HG03558 (cell line): ENCODE measurements around the gene COL25A1.
"Not testable (repeated sequence)": the region's sequence is repeated elsewhere in the genome, so short reads cannot be mapped to it uniquely, and the experiment has no call there.

ENCODE experiments used
- ATAC-seq: cut with Tn5 transposase; IDR thresholded peaks from one replicate; pipeline ENCODE4 v1.9.1; 2021; ENCODE audit warnings: moderate number of reproducible peaks; ENCODE audit not compliant: unreplicated experiment; ENCODE audit errors: extremely low read depth

Gene COL25A1

DNA sequence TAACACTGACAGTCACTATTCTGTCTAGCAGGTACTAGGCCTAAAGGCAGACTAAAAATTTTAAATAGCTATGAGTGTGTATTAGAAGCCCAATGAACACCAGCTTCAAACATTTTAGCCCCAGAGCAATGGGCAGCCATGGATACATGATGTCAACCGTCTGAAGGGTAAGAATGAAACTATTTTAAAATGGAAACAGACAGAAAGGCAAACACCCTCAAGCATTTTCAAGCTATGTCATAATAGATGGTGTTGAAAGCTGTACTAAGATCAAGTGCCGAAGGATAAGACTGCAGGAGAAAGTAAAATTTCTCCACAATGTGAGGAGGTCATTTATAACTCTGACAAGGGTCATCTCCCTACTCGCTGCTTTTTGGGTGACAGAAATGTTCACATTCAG, 225.0 kb downstream of the COL25A1 start:
- no peak for ATAC-seq

DNA sequence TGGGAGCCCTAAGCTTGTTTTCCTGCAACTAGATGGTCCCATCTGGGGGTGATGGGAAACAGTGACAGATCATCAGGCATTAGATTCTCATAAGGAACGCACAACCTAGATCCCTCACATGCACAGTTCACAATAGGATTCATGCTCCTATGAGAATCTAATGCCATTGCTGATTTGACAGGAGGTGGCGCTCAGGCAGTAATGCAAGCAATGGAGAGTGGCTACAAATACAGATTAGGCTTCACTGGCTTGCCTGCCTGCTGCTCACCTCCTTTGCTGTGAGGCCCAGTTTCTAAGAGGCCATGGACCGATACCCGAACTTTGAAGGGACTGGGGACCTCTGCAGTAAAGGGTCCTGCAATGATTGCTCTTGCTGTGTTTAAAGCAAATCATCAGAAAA, 225.7 kb downstream of the COL25A1 start:
- ATAC-seq, result not testable (repeated sequence)

- no peak for ATAC-seq
These were observed 226.8 kb downstream of the COL25A1 start for GRCh38 chr4:109075621-109076020.

GRCh38 chr4:109072595-109072994, 229.9 kb downstream of the COL25A1 start:
- no peak for ATAC-seq

- not testable (repeated sequence) for ATAC-seq
These were observed 231.8 kb downstream of the COL25A1 start for GRCh38 chr4:109070677-109071076.

GRCh38 chr4:109067508-109068235, 234.8 kb downstream of the COL25A1 start:
- no peak for ATAC-seq

GRCh38 chr4:109065006-109065405, 237.5 kb downstream of the COL25A1 start:
- ATAC-seq, result no peak

GRCh38 chr4:109053257-109053656, 249.2 kb downstream of the COL25A1 start:
- ATAC-seq, result no peak

DNA sequence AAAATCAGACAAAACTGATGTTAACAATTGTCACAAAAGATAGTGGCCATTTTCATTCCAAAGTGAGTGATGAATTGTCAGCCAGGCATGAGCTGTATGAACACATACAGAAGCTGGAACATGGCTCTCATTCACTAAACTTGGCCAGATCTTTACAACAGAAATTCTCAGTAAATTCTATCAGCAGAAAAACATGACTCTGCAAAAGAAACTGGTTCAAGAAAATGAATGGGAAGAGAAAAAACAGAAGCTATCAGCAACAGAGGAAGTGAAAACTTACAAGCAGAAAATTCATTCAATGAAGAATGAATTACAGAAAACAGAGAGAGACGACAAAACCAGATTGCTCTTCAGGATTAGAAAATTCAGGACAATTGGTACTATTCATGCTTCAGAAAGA, 249.6 kb downstream of the COL25A1 start:
- ATAC-seq, result no peak

GRCh38 chr4:109051054-109051453, 251.4 kb downstream of the COL25A1 start:
- no peak for ATAC-seq

- no peak for ATAC-seq
These were observed 252.5 kb downstream of the COL25A1 start for GRCh38 chr4:109049926-109050325.

DNA sequence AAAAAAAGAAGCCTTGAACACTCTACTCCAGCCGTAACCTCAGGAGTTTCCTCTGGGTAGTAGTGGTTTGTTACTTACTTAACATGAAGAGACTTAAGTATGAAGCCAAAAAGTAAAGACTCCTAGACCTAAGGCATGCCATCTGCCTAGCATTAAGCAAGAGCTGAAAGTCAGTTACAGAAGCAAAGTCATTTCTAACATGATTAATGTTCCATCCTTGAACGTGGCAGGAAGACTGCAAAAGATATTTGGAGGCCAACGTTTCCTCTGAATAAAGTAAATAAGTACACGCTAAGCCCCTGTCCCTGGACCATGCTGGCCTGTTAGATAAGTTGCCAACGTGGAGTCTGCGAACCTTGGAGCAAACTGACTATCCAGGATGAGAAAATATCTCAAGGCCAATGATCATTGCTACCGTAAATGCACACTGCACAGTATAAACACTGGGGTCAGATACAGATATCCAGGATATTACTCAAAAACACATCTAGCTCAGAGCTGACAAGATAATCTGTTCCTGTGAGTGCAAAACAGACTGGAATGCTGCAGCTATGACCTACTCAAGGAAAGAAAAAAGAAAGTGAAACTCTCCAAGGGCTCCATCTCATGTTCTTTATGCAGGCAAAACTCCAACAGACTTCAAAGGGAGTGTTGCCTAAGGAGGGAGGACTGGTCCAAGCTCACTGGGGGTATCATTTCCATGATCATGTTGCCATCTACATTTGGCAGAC, 255.8 kb downstream of the COL25A1 start:
- ATAC-seq, result no peak

- no peak for ATAC-seq
These were observed 258.0 kb downstream of the COL25A1 start for GRCh38 chr4:109044431-109044830.

DNA sequence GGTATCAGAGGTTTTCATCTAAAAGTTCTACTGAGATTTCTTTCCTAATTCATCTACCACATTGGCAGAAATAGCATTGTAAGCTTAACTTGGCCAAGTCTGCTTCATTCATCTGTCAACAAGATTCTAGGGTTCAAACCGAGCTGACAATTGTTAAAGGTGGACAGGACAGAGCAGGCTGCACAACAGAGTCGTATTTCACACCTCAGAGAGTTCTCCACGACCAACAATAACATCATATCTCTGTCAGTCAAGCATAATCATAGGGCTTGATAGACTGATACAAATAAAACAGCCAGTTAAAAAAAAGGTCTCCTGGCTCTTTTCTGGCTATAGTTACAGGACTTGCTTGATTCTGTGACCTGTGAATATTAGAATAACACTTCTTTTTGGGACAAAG, 259.2 kb downstream of the COL25A1 start:
- no peak for ATAC-seq

DNA sequence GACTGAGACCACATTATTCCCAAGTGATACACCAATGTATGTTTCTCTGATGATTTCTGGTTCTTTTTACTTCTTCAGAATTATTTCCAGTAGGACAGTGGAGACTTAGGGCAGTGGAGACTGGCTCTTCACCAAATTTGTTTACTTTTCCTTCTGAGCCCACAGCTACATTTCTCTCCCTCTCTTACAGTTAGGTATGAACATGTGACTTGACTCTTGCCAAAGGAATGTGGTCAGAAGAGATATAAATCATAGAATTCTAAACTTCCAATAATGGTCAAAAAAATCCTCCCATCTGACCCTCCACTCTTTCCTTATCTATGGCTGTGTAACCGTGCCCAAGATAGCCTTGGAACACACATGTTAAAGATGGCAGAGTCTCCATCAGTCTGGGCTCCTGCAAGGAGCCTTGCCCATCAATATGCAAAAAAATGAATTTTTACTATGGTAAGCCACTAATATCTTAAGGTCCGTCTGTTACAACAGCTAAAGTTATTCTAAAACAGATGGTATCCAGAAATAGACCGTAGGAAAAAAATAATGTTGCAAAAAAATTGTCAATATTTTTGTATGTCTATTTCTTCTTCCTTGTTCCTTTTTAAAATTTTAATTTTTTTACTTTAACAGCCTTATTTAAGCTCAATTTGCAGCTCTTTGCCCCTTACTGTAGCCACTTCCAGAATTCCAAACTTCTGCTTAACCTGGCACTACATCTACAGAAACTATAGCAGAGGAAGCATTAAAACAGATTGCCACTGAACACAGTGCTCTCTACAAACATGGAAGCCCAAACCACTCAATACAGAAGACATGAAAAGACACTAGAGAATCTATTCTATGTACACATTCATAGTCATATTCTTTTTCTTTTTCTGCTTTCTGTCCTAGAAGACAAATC, 260.7 kb downstream of the COL25A1 start:
- no peak for ATAC-seq

DNA sequence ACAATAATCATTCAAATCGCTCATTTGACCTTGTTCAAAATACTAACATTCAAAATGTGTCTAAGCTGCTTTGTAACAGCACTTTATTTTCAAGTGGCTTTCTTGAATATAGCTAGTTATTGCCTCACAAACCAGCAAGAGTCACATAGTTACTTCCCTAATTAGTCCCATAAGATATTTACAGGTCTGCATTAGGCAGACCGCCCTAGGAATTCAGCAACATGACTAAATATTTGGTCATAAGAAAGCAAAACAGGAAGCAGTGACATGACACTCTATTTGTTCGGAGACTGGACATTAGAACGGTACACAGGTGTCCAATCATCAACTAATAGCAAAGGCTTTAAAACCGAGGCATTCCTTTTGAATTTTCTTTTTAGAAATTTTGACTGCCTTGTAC, 262.0 kb downstream of the COL25A1 start:
- no peak for ATAC-seq

- ATAC-seq, result no peak
These were observed 265.4 kb downstream of the COL25A1 start for GRCh38 chr4:109037026-109037425.

GRCh38 chr4:109033993-109034392, 268.5 kb downstream of the COL25A1 start:
- ATAC-seq, result no peak

- ATAC-seq, result no peak
These were observed 269.8 kb downstream of the COL25A1 start for GRCh38 chr4:109032671-109033070.

DNA sequence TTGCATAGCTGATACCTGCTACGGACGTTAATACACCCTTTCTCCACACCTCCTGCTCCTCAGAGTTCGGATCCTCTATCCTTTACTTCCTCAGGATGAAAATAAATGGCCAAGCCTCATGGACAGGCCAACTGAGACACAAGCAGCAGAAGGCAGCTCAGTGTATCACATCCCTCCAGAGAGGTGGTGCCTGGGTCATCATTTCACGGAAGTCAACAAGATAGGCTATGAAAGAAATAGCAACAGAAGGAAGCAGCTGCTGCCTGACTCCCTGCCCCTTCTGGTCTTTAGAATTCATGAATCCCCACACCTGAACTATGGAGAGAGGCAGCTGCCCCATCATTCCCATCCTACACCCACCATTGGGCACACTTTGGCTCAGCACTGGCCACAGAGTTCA, 272.5 kb downstream of the COL25A1 start:
- no peak for ATAC-seq

DNA sequence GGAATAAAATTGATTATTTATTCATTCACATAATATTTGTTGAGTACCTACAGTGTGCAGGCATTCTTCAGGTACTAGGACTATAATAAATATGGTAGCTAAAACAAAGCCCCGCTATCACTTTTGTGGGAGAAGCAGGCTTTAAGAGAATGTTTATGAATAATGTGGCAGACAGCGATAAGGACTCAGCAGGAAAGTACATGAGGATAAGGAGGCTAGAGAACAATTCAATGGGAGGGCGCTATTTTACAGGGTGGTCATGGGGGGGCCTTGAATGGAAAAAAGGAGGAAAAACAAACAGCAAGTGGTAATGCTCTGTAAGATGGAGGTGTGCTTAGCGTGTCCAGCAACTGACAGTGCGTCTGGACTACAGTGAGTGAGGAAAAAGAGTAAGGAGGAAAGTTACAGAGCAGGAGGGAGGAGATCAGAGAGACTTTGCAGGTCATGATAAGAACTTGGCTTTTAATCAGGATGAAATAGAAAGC, 275.4 kb downstream of the COL25A1 start:
- no peak for ATAC-seq
